ENCODE measurements around the gene LYSMD3. TPM values are rescaled to one million over a fixed set of nuclear protein-coding genes. Genes with fewer than 3 reads are reported as not detected.

LYSMD3 gene
- total RNA-seq, 2 donors from 2014 or later: 20.4 to 32.0 TPM

DNA sequence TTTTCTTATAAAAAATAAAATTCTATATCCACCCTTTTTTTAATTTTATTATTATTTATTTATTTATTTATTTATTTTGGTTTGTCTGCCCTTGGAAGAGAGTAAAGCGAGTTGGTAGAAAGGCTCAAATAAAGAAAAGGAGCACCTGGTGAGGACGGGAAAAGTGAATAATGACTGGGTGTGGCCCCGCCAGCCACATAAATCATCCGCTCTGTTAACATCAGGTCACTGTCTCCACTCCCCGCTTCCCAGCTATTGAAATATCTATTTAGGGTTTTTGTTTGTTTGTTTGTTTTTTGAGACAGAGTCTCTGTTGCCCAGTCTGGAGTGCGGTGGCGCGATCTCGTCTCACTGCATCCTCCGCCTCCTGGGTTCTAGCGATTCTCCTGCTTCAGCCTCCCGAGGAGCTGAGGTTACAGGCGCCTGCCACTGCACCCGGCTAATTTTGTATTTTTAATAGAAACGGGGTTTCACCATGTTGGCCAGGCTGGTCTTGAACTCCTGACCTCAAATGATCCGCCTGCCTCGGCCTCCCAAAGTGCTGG, 53.9 kb downstream of the LYSMD3 start:
- Histone ChIP-seq H3K36me3 (no peaks in the 10 kb centered on the region), H3K4me3 (peak overlapping the region; percentile 63), H3K27ac (peak overlapping the region; percentile 93), H3K27me3 (no peaks in the 10 kb centered on the region), H3K9ac (ENCODE audit: low read depth in 2 of 2, low read length in 2 of 2) (no peak overlapping the region), H3K4me1 (no peaks in the 10 kb centered on the region), H3K9me3 (no peaks in the 10 kb centered on the region)
- DNase-seq: peak; percentile 28
- intact Hi-C loops (cut with DNase I): loop anchor here (5.0 kb wide), 1 partner anchor 63 kb away; no protein-coding TSS in a partner anchor
- TF ChIP-seq, protein P1, sequence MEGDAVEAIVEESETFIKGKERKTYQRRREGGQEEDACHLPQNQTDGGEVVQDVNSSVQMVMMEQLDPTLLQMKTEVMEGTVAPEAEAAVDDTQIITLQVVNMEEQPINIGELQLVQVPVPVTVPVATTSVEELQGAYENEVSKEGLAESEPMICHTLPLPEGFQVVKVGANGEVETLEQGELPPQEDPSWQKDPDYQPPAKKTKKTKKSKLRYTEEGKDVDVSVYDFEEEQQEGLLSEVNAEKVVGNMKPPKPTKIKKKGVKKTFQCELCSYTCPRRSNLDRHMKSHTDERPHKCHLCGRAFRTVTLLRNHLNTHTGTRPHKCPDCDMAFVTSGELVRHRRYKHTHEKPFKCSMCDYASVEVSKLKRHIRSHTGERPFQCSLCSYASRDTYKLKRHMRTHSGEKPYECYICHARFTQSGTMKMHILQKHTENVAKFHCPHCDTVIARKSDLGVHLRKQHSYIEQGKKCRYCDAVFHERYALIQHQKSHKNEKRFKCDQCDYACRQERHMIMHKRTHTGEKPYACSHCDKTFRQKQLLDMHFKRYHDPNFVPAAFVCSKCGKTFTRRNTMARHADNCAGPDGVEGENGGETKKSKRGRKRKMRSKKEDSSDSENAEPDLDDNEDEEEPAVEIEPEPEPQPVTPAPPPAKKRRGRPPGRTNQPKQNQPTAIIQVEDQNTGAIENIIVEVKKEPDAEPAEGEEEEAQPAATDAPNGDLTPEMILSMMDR (IDR thresholded peaks at IDR 0.05): no peak

DNA sequence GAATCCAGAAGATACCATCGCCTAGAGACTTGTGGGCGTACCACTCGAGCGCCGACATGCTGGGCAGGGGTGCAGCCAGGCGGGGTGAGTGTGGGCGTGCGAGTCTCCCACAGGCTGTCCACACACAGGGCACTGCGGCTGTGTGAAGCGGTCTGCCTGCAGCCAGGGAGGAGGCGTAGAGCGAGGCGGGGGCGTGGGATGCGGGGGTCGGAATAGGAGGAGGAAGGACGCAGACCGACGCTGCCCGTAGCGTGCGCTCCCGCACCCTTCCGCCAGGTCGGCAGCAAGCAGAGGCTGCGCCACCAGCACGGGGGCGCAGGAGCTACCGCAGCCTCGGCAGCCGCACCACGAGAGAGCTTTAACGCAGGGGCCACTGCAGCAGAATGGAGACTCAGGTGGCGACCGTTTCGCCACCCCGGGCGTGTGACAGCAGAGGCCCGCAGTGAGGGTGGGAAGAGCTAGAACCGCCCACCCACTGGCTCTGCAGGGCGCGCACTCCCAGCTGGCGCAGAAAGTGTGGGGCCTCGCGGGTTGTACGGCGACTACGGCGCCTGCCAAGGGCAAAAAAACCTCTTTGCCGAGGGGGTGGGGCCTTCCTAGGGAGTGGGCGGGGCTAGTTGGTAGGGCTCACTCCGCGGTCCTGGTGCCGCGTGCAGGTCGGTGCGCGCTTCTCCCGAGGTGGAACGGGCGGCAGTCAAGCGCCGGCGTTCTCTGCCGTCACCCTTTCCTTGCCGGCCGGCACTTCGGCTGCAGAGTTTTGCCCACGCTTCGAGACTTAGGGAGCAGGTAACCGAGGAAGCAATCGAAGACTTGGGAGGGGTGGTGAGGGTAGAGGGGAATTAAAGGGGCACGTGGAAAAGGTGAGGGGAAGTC, 54.9 kb downstream of the LYSMD3 start, which contains the start of the genes MBLAC2 and POLR3G:
TSS of gene MBLAC2 (minus strand) at position 537 of the 873 bp plus-strand sequence. CDS start at position 58, 479 bp downstream.
TSS of gene POLR3G (plus strand) at position 630 of the 873 bp plus-strand sequence. CDS start 10,704 bp downstream, outside the sequence.
- H3K27ac ChIP-seq: peak within 1 kb of the TSS; percentile 93
- no peaks in the 10 kb centered on the region for H3K36me3 ChIP-seq
- peak within 1 kb of the TSS; percentile 63 for H3K4me3 ChIP-seq
- intact Hi-C loops (cut with DNase I): loop anchor here (5.0 kb wide), 2 partner anchors 53 to 62 kb away; partner anchors contain the start of gene LYSMD3
- TF ChIP-seq, protein P1 (IDR thresholded peaks at IDR 0.05): peak; percentile 34
- peak; percentile 96 for DNase-seq
- H3K9me3 ChIP-seq: no peaks in the 10 kb centered on the region
- no peaks in the 10 kb centered on the region for H3K27me3 ChIP-seq
- no peaks in the 10 kb centered on the region for H3K4me1 ChIP-seq
- H3K9ac ChIP-seq (ENCODE audit: low read depth in 2 of 2, low read length in 2 of 2): peak within 1 kb of the TSS; percentile 67 to 75

DNA sequence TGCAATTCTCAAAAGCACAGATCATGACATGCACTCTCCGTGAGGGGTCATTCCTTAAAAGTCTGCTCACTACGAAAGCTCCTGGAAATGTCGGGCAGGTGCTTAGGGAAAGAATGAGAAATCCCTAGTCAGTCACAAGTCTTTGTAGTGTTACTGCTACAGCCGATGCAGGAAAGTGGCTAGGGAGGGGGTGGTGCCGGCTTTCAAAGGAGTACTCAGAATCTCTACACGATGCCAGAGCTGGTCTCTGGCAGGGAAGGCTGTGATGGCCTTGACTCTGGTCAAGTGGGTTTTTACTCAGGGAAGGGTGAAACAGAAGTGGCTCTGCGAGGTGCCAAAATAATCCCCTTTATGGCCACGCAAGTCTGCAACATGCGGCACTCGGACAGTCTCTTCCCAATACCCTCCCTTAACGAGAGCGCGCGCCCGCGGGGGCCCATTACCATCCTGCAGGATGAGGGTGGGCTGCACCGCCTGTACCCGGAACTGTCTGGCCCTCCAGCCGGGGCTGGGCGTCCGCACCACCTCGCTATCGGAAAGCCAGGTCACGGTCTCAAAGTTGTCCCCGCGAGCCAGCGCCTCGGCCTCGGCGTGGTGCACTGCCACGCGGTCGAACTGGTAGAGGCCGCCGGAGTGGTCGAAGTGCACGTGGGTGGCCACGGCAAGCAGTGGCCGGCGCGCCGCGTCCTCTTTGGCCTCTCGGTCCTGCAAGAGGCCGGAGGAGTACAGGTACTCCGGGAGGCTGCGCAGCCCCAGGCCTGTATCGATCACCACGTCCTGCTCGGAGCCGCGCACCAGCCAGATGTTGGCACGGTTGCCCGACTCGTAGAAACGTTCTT, 55.8 kb downstream of the LYSMD3 start:
- Histone ChIP-seq H3K27me3 (no peaks in the 10 kb centered on the region), H3K4me1 (no peaks in the 10 kb centered on the region), H3K4me3 (peak overlapping the region; percentile 63), H3K27ac (peak overlapping the region; percentile 93), H3K9ac (ENCODE audit: low read depth in 2 of 2, low read length in 2 of 2) (peak overlapping the region; percentile 67 to 75), H3K36me3 (no peaks in the 10 kb centered on the region), H3K9me3 (no peaks in the 10 kb centered on the region)
- peak; percentile 57 for DNase-seq
- TF ChIP-seq, protein P1 (IDR thresholded peaks at IDR 0.05): no peak
- intact Hi-C loops (cut with DNase I): loop anchor here (5.0 kb wide), 1 partner anchor 54 kb away; the partner anchor contains the start of gene LYSMD3

DNA sequence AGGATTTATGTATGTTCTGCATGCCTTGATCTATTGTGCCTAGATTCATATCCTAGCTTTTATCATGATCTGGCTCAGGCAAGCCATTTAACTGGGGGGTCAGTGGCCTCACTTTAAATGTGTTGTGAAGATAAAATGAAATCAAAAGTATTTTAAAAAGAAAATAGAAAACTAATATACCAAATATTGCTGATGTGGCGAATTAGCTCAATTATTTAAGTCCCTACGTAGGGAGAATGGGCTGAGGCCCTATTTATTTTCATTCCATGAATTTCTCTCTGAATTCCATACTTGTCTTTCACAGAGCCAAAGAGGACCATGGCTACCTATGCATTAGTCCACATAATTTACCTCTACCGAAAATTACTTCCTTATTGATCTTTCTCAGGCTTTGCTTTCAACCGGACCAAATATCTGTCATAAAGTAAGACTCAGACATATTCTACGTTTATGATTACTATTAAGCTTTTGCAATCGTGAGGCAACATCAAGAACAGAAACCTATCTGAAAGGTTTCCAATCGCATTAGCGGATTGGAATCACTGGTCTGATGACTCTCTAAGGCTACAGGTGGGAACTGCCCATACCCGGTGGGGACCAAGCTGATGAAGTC, 56.5 kb downstream of the LYSMD3 start:
- Histone ChIP-seq H3K27me3 (no peaks in the 10 kb centered on the region), H3K9ac (ENCODE audit: low read depth in 2 of 2, low read length in 2 of 2) (peak overlapping the region; percentile 67 to 75), H3K36me3 (no peaks in the 10 kb centered on the region), H3K9me3 (no peaks in the 10 kb centered on the region), H3K4me3 (peak overlapping the region; percentile 63), H3K4me1 (no peaks in the 10 kb centered on the region), H3K27ac (no peak overlapping the region)
- intact Hi-C loops (cut with DNase I): loop anchor here (5.0 kb wide), 1 partner anchor 54 kb away; the partner anchor contains the start of gene LYSMD3
- no peak for DNase-seq
- TF ChIP-seq, protein P1 (IDR thresholded peaks at IDR 0.05): no peak

Other genes with a start within 250 kb of the LYSMD3 start
- gene CETN3, start 119.8 kb downstream of the LYSMD3 start, total RNA-seq: 10 to 100 TPM; 18.2 to 25.7 TPM
- 1 to 10 TPM; 3.2 to 3.3 TPM for gene MBLAC2, start 54.8 kb downstream of the LYSMD3 start, total RNA-seq
- 1 to 10 TPM; 1.7 to 4.0 TPM for gene POLR3G, start 54.7 kb downstream of the LYSMD3 start, total RNA-seq
- gene ADGRV1, start 29.2 kb upstream of the LYSMD3 start, total RNA-seq: 10 to 100 TPM in 1 of 2 donors, 1 to 10 TPM in 1; 5.1 to 12.9 TPM

All from colonic mucosa (tissue), 4 donors.